Measurements from ENCODE around the gene KCNJ12. TPM values are rescaled to one million over a fixed set of nuclear protein-coding genes. Genes with fewer than 3 reads are reported as not detected.

KCNJ12 gene
- total and polyA plus RNA-seq, 2 of the 4 experiments (the other 2 are of a cell fraction) = under 0.01 to 0.10 TPM

DNA sequence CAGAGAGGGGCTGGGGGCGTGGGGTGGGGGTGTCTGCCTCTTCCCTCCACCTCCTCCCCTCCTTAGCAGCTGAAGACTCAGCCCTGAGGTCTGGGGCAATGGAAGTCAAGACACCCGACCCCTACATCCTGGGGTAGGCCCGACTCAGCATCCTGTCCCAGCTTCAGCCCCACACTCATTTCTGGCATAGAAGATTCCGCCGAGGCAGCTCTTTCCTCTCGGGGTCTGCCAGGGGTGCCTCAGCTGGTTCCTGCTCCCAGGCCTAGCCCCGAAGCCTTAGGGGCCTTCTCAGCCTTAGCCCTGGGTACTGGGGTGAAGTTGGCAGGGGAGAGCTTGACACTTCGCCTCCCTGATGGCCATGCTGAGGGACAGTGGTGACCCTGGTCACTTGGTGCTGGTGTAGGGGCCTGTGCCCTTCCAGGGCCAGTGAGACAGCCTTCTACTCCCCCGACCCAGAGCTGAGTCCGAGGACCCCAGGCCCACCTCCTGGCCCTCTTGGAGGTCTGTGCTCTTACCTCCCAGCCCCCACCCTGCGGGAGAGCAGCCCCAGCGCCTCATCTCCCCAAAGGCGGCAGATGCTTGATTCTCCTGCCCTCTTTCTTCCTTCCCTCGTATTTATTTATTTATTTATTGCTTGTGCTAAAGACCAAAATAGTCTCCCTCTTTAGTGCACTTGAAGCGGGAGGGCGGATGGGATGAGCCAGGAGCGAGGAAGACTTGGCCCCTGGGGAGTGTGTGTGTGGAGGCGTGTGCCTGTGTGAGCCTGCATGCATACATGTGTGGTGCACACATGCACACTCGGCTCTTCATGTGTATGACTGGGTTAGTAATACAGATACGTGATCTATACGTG is 42.5 kb downstream of the KCNJ12 start:
- CTCF ChIA-PET = no interaction called here
- 100% methylated on average over 4 of the region's 21 CpGs; no CpG with 5 or more reads in 1 of the 2 experiments for WGBS, 2 experiments (ENCODE audit: extremely low coverage in 2 of 2, insufficient read length in 1 of 2)
- no peak overlapping the region for H3K56ac ChIP-seq (ENCODE audit: extremely low read depth, insufficient read depth, low read length)
- no peak for TF ChIP-seq BHLHE40 (IDR thresholded peaks at IDR 0.05; ENCODE audit: low read depth, low read length)
- TF ChIP-seq, protein P1, sequence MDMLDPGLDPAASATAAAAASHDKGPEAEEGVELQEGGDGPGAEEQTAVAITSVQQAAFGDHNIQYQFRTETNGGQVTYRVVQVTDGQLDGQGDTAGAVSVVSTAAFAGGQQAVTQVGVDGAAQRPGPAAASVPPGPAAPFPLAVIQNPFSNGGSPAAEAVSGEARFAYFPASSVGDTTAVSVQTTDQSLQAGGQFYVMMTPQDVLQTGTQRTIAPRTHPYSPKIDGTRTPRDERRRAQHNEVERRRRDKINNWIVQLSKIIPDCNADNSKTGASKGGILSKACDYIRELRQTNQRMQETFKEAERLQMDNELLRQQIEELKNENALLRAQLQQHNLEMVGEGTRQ (IDR thresholded peaks at IDR 0.05; ENCODE audit: low read depth, low read length) = no peak
- TF ChIP-seq RFX5 (IDR thresholded peaks at IDR 0.05; ENCODE audit: low read depth, low read length) = no peak
- TF ChIP-seq FOS (IDR thresholded peaks at IDR 0.05; ENCODE audit: low read depth, low read length) = no peak
- TF ChIP-seq RCOR1 (IDR thresholded peaks at IDR 0.05; ENCODE audit: insufficient replicate concordance, low read length) = no peak
- TF ChIP-seq POLR2A (IDR thresholded peaks at IDR 0.05; ENCODE audit: low read depth, low read length) = no peak
- no peak for TF ChIP-seq MXI1 (IDR thresholded peaks at IDR 0.05; ENCODE audit: borderline replicate concordance, low read depth, low read length)
- TF ChIP-seq CEBPB (IDR thresholded peaks at IDR 0.05; ENCODE audit: low read depth, low read length) = no peak
- no peak for TF ChIP-seq SMC3 (IDR thresholded peaks at IDR 0.05; ENCODE audit: low read depth, low read length)
- TF ChIP-seq RAD21 (IDR thresholded peaks at IDR 0.05; ENCODE audit: low read length) = no peak
- no peak for TF ChIP-seq MAFK (IDR thresholded peaks at IDR 0.05; ENCODE audit: low read depth, low read length)
- TF ChIP-seq MAZ (IDR thresholded peaks at IDR 0.05; ENCODE audit: borderline replicate concordance, low read depth, low read length) = no peak
- no peak for TF ChIP-seq NFE2L2 (IDR thresholded peaks at IDR 0.05; ENCODE audit: low read depth, low read length)
- TF ChIP-seq, protein P2, sequence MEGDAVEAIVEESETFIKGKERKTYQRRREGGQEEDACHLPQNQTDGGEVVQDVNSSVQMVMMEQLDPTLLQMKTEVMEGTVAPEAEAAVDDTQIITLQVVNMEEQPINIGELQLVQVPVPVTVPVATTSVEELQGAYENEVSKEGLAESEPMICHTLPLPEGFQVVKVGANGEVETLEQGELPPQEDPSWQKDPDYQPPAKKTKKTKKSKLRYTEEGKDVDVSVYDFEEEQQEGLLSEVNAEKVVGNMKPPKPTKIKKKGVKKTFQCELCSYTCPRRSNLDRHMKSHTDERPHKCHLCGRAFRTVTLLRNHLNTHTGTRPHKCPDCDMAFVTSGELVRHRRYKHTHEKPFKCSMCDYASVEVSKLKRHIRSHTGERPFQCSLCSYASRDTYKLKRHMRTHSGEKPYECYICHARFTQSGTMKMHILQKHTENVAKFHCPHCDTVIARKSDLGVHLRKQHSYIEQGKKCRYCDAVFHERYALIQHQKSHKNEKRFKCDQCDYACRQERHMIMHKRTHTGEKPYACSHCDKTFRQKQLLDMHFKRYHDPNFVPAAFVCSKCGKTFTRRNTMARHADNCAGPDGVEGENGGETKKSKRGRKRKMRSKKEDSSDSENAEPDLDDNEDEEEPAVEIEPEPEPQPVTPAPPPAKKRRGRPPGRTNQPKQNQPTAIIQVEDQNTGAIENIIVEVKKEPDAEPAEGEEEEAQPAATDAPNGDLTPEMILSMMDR (conservative IDR thresholded peaks at IDR 0.05; ENCODE audit: low read depth, low read length) = no peak
- TF ChIP-seq, protein P3, sequence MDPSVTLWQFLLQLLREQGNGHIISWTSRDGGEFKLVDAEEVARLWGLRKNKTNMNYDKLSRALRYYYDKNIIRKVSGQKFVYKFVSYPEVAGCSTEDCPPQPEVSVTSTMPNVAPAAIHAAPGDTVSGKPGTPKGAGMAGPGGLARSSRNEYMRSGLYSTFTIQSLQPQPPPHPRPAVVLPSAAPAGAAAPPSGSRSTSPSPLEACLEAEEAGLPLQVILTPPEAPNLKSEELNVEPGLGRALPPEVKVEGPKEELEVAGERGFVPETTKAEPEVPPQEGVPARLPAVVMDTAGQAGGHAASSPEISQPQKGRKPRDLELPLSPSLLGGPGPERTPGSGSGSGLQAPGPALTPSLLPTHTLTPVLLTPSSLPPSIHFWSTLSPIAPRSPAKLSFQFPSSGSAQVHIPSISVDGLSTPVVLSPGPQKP (IDR thresholded peaks at IDR 0.05; ENCODE audit: borderline replicate concordance, low read depth, low read length) = no peak

More for the DNA sequence above, 42.5 kb downstream of the KCNJ12 start:
- intact Hi-C loops (cut with micrococcal nuclease) (no loop called here), dilution Hi-C loops (cut with HindIII; ENCODE audit: low sequenced_read_pairs, unreplicated experiment) (no loop called here), in situ Hi-C loops (cut with MboI; ENCODE audit: low sequenced_read_pairs) (no loop called here)
- Histone ChIP-seq H2AK9ac (replicated peaks; ENCODE audit: low read depth, low read length, poor library complexity) (no peak overlapping the region), H3K14ac (replicated peaks; ENCODE audit: low read depth, low read length) (no peak overlapping the region), H4K20me1 (ENCODE audit: insufficient read depth, low read length) (no peaks in the 10 kb centered on the region), H3K9me3 (ENCODE audit: control insufficient read depth, insufficient read depth, low read length) (no peaks in the 10 kb centered on the region; the same call in 1 of the 2 replicates), H2BK120ac (ENCODE audit: low read depth, low read length) (no peak overlapping the region), H2BK15ac (ENCODE audit: low read depth, low read length) (no peak overlapping the region), H2AK5ac (ENCODE audit: low read depth, low read length) (no peak overlapping the region), H3K9ac (ENCODE audit: low read depth, low read length) (no peak overlapping the region), H3K27me3 (ENCODE audit: control insufficient read depth, insufficient read depth, low read length) (peaks cover 2% of the 10 kb centered on the region; the same call in 1 of the 2 replicates), H3K36me3 (ENCODE audit: control insufficient read depth, insufficient read depth, low read length) (no peaks in the 10 kb centered on the region), H4K91ac (ENCODE audit: insufficient read depth, low read depth, low read length) (no peak overlapping the region), H3K9me1 (ENCODE audit: insufficient read depth, low read length) (no peaks in the 10 kb centered on the region), H3K4me3 (ENCODE audit: insufficient read depth, low read depth, low read length) (no peak overlapping the region), H4K5ac (ENCODE audit: low read depth, low read length) (no peak overlapping the region), H2BK20ac (ENCODE audit: low read depth, low read length) (no peak overlapping the region), H2BK5ac (ENCODE audit: low read depth, low read length, poor library complexity, severe bottlenecking) (no peak overlapping the region), H3K23ac (ENCODE audit: low read depth, low read length) (no peak overlapping the region), H4K8ac (ENCODE audit: low read depth in 2 of 2, low read length in 2 of 2) (no peak overlapping the region), H3K18ac (ENCODE audit: low read depth, low read length) (no peak overlapping the region), H3K79me1 (ENCODE audit: low read depth in 1 of 2, low read length in 2 of 2) (no peaks in the 10 kb centered on the region), H3K4me2 (ENCODE audit: low read depth, low read length) (no peak overlapping the region), H3K27ac (ENCODE audit: insufficient read depth, low read length) (no peak overlapping the region), H3K4ac (ENCODE audit: low read depth, low read length) (no peak overlapping the region), H2AFZ (replicated peaks; ENCODE audit: low read length, poor library complexity) (no peak overlapping the region), H3K4me1 (ENCODE audit: control insufficient read depth, insufficient read depth, low read length) (peaks cover 2% of the 10 kb centered on the region)
- POLR2A ChIA-PET (ENCODE audit: unreplicated experiment) = no interaction called here
- BruUV-seq (replicated peaks) = no TSS peak
- no peak for ATAC-seq (ENCODE audit: low read depth)
- DNase-seq = no peak
